Endothelial cell of hepatic sinusoid (primary cell): ENCODE data around the gene LARGE1.

ENCODE experiments used
- in situ Hi-C: cut with HindIII; loops from 2 replicates; pipeline ENCODE4 v1.10.0; 2017; ENCODE audit warnings: low sequenced_read_pairs

The LARGE1 gene

DNA sequence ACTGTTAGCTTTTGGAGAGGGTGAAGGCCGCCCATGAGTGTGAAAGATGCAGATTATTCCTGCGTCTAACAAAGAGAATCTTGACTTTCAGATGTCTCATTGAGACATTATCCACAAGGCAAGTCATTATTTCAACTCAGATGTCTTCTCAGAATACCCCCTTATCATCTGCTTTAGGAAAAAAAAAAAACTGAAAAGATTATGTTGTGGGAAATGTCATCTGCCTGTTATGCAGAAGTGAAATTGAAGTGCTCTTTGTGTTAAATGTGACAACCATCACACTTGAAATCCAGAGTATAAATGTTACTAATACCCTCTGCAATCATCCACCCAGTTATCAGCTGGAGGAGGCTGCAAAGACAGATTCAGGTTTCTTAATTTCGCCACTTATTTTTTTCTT lies 239.6 kb downstream of the LARGE1 start:
- in situ Hi-C loops: no loop called here

DNA sequence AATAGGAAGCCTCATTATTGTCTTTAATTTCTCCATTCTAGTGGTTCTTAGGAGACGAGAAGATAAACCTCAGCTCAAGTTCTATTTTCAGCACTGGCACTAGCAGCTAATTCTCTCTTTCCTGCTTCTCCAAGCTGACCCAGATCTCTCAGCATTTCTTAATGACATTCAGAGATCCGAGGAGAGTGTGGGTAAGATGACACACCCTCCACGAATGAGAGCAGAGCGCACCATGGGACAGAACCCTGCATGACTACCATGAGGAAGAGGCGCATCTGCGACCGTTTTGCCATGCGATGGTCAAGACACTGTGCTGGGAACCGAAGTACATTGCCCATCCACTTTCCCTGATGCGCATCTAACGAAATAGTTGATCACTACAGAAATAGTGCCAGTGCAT lies 241.8 kb downstream of the LARGE1 start:
- in situ Hi-C loops: no loop called here

DNA sequence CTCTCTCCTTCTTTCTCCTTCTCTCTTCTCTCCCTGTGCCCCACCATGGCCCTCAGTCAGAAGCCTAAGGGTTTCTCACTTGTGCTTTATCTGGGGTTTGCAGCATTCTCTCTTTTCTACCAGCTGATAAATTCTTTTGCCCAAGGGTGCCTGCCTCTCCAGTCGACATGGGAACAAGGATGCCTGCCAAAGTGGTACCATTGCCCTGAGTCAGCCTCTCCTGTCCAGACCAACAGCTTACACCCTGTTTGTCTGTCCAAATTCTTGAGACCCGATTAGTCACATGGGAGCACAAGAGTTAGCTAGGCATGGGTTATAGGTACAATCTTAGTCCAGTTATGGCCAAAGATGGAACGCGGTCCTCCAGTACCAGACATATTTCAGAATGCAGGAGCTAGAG lies 242.7 kb downstream of the LARGE1 start:
- in situ Hi-C loops: no loop called here

DNA sequence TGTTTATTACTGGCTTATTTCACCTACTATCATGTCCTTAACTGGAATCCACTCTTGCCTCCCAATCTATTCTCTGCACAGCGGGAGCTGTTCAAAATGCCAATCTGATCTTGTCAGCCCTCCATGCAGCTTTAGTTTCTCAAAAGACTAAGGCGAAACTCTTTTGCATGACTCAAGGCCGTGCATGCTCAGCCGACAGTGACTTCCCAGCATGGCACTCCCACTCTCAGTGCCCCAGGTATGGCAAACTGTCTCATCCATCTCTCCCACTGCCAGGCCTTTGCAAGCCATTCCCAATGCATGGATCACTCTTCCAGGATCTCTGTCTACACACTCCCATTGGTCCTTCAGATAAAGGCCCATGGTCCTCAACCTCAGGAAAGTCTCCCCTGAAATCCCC lies 245.9 kb downstream of the LARGE1 start:
- in situ Hi-C loops: no loop called here

DNA sequence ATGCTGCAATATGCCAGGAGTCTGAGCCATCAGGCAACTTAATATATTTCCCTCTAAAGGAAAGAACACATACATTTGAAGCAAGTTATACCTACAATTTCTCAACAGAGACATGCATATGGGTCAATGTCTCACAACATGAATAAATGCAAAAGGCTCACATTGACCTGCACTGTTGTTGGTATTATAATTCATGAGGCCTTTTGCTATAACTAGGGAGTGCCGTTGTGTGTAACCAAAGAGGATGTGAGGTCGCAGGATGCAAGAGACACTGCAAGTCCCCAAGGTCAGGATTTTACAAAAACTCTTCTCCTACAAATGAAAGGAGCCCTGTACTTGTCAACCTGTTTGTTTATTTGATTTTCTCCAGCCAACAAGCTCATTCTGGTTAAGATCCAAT lies 250.5 kb downstream of the LARGE1 start:
- in situ Hi-C loops: no loop called here

DNA sequence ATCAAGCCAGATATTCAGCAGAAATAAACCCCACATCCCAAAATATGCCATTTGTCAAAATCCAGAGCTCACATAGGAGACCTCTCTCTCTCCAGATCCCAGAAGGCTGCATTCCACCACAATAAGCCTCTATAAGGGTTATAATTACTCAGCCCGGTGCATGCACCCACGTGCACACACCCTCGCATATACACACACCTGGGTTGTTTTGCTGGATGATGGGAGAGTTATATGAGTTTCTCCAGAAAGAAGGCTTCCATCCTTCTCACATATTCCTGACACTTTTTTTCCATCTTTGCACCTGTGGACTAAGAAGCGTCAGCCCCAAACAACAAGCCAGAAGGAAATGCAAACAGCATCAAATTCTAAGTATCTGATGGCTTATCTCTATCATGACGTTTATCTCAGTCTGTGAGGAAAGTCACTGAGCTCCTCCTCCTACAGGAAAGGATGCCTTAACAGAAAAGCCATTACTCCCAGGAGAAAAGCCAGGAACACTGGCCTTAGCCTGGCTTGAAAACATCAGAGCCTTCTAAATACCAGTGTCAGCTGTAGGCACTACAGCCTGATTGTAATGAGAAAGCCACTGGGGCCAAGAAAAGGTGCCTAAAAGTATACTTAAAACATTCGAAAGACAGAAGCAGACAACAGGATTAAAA lies 253.2 kb downstream of the LARGE1 start:
- in situ Hi-C loops: no loop called here

DNA sequence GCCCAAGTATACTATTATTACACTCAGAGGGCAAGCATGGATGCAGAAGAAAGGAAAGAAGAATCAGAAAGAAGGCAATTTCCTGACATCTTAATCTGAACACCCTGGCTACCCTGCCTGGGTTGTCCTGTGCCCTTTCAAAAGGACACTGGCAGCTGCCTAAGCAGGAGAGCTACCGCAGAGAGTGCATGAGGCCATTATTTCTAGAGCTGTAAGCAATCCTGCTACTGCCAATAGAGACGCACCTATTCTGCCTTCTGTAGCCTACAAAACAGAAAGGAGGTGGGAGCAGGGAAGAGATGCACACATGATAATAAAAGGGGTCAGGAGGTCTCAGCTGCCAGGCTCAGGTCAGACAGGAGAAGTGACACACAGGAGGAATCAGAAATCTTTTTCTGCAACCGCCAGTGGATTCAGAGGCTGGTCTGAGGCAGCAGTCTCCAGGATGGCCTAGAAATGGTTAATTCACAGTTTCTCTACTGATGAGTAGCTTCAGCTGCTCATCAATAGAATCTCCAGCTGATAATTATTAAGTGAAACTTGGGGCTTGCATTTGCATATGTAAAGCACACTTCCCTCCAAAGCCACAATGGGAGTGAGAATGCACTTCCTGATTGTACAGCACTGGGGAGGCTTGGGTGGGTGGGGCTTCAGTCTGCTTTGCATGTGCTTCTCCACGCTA lies 253.9 kb downstream of the LARGE1 start:
- in situ Hi-C loops: no loop called here

DNA sequence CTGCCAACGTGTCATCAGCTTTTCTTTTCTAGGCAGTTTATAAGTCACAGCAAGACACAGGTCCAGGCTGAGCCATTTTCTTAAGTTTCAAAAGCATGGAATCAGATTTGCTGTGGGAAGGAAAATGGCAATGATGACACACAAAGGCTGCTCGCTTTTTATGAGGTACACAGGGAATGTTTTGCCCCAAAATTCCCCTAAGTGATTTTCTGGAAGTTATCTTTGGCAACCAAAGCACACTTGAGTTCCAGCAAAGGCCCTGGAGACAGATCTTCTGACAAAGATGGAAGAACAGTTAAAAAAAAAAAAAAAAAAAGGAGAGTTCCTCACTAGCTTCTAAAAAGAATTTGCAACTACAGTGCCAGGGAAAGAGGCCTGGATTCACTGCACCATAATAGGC lies 260.8 kb downstream of the LARGE1 start:
- in situ Hi-C loops: no loop called here

DNA sequence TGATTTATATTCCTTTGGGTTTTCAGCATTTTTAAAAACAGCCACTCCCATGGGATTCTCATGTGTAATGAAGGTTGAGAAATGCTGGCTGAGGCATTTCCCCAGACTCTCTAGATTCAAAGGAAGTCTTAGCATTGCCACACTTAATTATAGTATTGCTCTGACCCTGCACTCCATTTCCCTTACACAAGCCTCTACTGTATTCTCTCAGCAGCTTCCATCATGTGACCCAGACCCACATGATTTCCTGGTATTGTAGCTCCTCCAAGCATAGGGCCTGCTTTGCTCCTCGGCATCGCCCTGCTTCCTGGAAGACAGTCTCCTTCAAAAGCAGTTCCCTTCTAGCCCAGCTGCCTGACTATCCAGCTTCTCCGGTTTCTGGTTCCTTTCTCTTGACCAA lies 261.5 kb downstream of the LARGE1 start:
- in situ Hi-C loops: no loop called here

DNA sequence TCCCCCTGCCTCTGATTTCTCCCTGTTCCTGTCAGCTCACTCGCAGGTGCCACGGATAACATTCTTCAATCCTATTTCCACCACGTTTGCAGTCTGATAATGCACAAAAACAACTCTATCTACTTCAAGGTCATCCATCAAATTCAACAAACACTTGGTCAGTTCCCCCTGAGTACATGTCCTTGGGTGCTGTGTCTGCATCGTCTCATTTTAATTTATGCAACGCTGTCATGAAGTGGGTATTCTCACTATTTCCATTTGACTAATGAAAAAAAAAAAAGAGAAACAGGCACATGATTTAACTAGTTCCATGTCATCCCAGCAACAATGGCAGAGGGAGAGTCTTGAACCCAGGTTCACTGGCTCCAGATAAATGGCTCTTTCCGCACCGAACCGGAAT lies 262.6 kb downstream of the LARGE1 start:
- in situ Hi-C loops: no loop called here

DNA sequence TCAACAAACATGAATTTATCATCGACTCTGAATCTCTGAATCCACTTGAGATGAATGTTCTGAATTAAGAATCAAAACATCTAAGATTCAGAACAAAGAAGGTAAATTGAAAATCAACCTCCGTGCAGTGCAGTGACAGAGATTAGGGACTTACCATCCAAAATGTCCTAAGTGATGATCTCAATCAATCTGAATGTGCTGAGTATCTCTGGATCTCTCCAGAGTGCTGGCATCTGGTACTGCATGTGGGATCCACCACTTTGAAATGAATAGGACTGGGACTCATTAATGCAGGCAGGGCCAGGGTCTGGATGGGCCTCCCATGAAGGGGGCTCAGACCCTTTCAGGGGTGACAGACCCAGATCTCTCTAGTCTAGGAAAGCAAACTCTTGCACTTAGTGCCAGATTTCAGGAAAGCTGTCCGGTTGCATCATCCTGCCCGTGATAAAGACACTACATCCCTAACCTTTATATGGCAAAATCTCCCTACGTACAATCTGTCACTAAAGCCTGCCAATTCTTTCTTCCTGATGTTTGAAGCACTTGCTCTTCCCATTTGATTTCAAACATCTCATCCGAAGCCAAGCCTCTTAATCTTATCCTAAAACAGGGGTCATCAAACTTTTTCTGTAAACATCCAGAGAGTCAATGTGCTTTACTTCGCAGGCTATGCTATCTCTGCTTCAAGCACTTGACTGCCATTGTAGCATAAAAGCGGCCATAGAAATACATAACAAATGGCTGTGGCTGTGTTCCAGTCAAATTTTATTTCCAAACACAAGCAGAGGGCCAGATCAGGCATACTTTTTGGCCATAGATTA lies 263.3 kb downstream of the LARGE1 start:
- in situ Hi-C loops: no loop called here

DNA sequence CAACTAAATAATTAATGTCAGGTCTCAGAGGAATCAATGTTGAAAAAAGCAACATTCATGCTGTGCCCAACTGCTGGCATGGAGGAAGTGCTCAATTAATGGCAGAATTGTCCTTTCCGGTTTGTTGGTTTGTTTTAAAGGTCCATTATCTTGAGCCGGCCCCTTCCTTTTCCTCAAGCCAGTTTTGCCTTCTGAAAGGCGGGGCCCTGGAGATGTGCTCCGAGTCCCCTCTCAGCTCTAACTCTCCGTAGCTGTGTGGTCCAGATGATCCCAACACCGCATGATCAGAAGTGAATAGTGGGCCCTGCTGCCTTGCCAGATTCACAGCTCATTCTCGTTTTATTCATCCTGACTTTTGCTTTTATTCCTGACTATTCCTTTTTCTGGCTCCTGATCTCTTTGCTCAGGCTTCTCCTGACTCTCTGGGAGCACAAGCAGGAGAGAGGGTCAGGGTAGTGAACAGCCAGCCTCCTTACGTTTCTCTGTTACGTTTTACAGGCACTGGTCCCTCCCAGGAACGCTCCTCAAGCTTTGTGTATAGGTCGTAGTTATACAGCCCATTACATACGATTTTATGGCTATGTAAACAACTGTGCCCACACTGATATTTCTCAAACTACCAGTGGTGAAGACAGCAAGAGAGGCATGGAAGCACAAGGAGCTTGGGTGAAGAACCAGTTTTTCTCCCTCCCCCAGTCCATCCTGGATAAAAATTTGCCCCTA lies 265.9 kb downstream of the LARGE1 start:
- in situ Hi-C loops: no loop called here

DNA sequence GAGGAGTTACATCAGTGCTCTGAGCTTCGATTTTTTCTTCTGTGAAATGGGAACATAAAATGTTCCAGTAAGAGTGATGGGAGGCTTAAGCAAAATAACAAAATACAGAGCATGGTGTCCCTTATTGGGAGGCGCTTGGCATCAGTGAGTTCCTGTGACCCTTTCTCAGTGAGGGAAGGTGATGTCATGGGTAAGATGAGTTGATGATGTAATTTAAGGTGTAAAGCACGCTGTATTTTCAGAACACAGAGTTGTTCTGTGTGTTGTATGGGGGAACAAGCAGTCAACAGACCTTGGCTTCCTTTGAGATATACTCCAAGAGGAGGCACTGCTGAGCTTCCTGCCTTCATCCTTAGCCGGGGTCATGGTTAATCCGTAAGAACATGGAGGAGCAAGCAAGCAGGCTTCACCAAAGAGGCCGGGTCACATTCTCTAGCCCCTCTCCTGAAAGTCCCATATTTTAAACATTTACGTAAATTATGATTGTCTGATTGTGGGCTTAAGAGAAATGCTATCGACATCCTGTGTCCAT lies 266.7 kb downstream of the LARGE1 start:
- in situ Hi-C loops: no loop called here

DNA sequence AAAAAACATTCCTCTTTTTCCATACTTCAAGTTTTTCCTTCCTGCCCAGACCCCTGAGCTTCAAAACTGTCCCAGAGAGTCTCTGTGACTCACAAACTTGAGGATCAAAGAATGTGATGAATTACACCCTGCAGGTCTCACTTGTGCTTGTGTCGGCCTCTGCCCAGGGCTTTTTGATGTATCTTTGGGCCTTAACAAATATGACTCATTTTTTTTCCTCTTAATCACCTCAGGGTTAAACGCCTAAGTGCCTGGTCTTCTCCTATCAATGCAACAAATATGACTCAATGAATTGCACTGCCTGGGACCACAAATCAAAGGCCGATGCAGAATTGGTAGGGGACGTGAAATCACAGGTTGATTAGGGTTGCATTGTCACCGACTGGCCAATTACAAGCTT lies 267.7 kb downstream of the LARGE1 start:
- in situ Hi-C loops: no loop called here

DNA sequence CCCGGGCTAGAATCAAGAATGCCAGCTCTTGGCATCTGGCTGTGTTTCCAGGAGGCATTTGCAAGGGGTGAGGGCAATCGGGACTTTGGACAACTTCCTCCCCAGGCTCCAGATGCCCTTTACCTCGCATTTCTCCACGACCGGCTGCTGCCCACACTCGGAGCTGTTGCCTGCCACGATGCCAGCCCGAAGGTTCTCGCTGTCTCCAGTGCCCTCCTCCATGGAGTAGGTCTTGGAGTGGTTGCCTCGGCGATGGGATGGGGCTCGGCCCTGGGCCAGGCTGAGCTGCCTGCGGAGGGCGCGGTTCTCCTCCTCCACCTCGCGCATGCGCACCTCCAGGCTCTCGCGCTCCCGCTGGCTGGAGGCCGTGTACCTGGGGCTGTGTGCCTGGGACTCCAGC lies 270.0 kb downstream of the LARGE1 start:
- in situ Hi-C loops: no loop called here

DNA sequence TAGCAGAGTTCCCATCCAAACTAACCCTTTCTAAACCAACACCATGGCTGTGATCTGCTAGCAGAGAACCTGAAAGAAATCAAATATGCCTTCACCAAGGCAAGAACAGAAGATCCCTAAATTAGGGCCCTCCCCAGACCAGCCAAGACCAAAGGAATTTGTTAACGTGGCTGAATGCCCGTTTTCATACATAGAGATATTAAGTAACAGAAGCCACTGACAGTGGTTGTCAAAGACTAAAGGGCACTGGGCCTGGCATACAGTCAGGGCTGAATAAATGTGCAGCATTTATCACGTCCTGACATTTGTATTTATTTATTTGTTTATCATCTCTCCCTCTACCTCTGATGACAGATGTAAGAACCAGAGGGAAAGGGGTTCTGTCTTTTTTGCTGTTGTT lies 271.8 kb downstream of the LARGE1 start:
- in situ Hi-C loops: no loop called here

DNA sequence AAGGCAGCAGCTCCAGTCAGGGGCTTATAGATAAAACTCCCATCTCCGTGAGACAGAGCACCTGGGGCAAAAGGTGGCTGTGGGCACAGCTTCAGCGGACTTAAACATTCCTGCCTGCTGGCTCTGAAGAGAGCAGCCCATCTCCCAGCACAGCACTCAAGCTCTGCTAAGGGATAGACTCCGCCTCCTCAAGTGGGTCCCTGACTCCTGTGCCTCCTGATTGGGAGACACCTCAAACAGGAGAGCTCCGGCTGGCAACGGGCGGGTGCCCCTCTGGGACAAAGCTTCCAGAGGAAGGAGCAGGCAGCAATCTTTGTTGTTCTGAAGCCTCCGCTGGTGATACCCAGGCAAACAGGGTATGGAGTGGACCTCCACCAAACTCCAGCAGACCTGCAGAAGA lies 279.4 kb downstream of the LARGE1 start:
- in situ Hi-C loops: no loop called here

DNA sequence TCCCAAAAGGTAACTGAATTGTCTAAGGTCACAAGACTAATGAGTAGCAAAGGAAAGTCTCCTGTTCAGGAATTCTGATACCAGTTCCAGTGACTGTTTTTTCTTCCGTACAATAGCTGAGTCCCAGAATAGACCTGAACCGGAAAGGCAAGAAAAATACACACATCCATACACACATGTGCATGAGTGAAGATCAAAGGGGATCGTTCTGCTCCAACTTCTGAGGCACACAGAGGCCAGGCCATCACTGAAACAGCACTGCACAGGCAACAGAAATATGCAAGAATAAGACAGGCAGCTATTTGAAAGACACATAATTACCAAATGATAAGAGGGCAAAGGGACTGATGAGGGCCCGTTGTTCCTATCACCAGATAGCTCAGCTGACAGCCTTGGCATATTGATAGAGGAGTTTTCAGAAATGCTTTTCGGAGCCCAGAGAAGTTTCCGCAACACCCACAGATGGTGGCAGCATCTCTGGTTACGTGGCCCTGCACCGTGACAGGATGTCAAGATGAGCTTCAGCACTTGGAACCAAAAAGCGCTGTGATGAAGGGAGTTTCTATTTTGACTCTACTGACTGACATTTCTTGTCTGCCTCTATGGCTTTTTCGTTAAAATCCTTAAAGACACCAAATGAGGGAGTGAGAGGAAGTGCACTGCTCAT lies 280.6 kb downstream of the LARGE1 start:
- in situ Hi-C loops: no loop called here

DNA sequence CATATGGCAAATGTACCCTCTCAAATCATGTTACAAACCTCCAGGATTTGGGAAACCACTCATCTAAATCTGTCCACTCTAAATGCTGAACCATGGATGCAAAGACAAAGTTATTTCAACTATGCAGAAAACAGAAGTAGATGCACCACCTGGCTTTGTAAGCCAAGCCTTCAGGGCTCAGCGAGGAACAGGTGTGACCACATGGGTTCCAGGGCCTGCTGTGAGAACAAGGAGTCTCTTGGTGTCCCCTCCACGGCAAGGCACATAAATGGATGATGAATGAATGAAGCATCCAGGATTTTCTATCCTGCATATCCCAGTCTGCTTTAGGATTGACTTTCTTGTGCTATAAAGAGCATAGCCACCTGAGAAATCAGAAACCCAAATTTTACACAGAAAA lies 284.5 kb downstream of the LARGE1 start:
- in situ Hi-C loops: no loop called here

DNA sequence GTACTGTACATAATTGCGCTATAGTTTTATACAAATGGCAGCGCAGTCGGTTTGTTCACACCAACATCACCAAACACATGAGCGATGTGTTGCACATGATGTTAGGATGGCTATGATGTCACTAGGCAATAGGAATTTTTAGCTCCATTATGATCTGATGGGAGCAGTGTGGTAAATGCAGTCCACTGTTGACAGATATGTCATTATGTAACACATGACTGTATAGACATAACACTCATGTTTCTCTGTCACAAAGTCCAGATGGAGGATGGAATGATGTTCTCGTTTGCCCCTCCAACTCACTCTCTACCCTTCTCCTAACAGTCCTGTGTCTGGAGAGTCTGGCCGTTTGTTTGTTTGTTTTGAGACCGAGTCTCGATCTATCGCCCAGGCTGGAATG lies 288.5 kb downstream of the LARGE1 start:
- in situ Hi-C loops: no loop called here

DNA sequence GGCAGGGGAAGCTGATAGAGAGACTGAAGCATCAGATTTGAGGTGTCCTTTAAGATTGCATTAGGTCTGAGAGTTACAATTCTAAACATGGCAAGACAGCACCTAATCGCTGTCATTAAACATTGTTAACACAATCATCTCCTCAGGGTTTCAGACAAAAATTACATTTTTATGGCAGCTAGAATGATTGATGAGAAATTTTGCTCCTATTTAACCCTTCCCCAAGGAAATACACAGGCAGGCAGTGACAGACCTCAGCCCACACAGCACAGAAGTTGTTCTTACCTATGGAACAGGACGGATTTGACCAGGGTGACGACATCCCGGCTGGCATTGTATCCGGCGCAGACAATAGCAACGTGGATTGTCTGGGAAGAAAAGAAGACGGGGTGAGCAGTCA lies 294.3 kb downstream of the LARGE1 start:
- in situ Hi-C loops: no loop called here
